ENCODE data around the gene PVALEF.

DNA sequence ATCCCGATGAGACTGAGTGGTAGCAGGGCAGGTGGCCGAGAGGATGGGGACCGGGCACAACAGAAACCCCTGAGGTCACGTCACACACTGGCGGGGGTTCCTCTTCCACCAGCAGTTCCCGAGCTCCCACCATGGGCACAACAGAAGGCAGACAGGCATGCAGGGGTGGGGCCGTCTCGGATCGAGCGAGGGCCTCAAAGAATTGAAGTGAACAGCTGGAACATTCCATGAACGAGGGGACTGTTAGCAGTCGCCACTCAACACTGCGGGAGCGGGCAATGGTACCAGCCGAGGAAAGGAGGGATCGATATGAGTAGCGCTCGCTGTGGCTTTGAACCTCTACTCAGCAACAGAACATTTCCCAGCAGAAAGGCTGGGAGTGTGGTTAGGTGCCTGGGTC is 52.2 kb downstream of the PVALEF start:
- TF ChIP-seq, protein P1, sequence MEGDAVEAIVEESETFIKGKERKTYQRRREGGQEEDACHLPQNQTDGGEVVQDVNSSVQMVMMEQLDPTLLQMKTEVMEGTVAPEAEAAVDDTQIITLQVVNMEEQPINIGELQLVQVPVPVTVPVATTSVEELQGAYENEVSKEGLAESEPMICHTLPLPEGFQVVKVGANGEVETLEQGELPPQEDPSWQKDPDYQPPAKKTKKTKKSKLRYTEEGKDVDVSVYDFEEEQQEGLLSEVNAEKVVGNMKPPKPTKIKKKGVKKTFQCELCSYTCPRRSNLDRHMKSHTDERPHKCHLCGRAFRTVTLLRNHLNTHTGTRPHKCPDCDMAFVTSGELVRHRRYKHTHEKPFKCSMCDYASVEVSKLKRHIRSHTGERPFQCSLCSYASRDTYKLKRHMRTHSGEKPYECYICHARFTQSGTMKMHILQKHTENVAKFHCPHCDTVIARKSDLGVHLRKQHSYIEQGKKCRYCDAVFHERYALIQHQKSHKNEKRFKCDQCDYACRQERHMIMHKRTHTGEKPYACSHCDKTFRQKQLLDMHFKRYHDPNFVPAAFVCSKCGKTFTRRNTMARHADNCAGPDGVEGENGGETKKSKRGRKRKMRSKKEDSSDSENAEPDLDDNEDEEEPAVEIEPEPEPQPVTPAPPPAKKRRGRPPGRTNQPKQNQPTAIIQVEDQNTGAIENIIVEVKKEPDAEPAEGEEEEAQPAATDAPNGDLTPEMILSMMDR (optimal IDR thresholded peaks at IDR 0.05 in 1 of 3, IDR thresholded peaks at IDR 0.05 in 1 of 3, conservative IDR thresholded peaks at IDR 0.05 in 1 of 3; ENCODE audit: extremely low read depth in 1 of 3, insufficient read depth in 2 of 3, low read length in 3 of 3) = no peak
- TF ChIP-seq EZH2 (IDR thresholded peaks at IDR 0.05; ENCODE audit: low read length) = no peak

Data from keratinocyte (primary cell).